Thyroid gland (tissue), 4 donors: Measurements from ENCODE around the gene ARL16. TPM values are rescaled to one million over a fixed set of nuclear protein-coding genes. Genes with fewer than 3 reads are reported as not detected.

Experiments
- DNase-seq, 2 donors: peaks; one replicate each; pipeline ENCODE4 v3.0.0-alpha.2; 2019
- H3K27ac ChIP-seq, 3 donors: fragments of 200-600 bp; sonication (generic); 1 replicate in 2 of 3; 2 replicates in 1 of 3; pipeline ENCODE4 v1.5.1; 2016 to 2019; ENCODE audit warnings: mild to moderate bottlenecking in 1 of 3, moderate library complexity in 1 of 3
- H3K27me3 ChIP-seq: fragments of 200-600 bp; sonication (generic); one replicate; pipeline ENCODE4 v1.5.1; 2019
- H3K36me3 ChIP-seq, 2 donors: fragments of 200-600 bp; sonication (generic); one replicate each; pipeline ENCODE4 v1.5.1; 2016 to 2019
- H3K4me1 ChIP-seq, 2 donors: fragments of 200-600 bp; sonication (generic); one replicate each; pipeline ENCODE4 v1.5.1; 2017 to 2019
- H3K4me3 ChIP-seq, 3 donors: fragments of 200-600 bp; sonication (generic); replicated peaks in 1 of 3; 1 replicate in 2 of 3; 2 replicates in 1 of 3; pipeline ENCODE4 v1.5.1; 2016; ENCODE audit warnings: mild to moderate bottlenecking in 1 of 3
- H3K9me3 ChIP-seq: fragments of 200-600 bp; sonication (generic); one replicate; pipeline ENCODE4 v1.5.1; 2017
- CTCF ChIP-seq, 6 experiments: fragments of 200-600 bp in 3 of 6; fragments of 450-650 bp in 3 of 6; sonication (generic) in 3 of 6; IDR thresholded peaks; one replicate each; pipeline ENCODE4 v1.5.1; 2016 to 2019; ENCODE audit warnings: antibody characterized with exemption in 6 of 6, mild to moderate bottlenecking in 2 of 6, inconsistent platforms in 1 of 6, moderate library complexity in 1 of 6
- POLR2A ChIP-seq, 2 donors: fragments of 450-650 bp; IDR thresholded peaks; one replicate each; pipeline ENCODE4 v1.6.1; 2017; ENCODE audit warnings: antibody characterized with exemption in 2 of 2, mild to moderate bottlenecking in 2 of 2, moderate library complexity in 1 of 2
- WGBS, 2 donors: methylation state at CpG; one replicate each; pipeline ENCODE4 v1.1.5; 2017; 5-methylcytosine and 5-hydroxymethylcytosine counted together
- intact Hi-C: fragments of 100-400 bp; cut with DNase I; formaldehyde crosslinking; loops from one replicate; pipeline ENCODE4 v1.15.1; 2023
- total RNA-seq, 4 donors: library from RNA; depleted of rRNA; stranded (reverse); fragments of >200 nt; gene quantifications; one replicate each; pipeline ENCODE4 v1.2.3, GENCODE V29; 2016

The ARL16 gene
- total RNA-seq, 4 donors from 2014 or later, result 29.7 to 46.5 (median 37.2) TPM

DNA sequence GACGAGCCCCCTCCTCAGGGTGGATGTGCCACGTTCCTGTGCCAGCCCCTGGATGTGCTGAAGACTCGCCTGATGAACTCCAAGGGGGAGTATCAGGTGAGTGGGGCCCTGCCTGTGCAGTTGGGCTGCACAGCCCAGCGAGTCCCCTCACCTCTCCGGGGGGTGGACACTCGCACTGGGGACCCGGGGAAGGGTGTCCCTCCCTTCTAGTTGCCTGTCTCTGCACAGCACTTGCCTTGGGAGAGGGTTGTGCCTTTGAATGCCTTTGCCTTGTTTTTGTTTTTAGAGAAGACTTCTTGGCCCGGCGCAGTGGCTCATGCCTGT, 34.1 kb upstream of the ARL16 start:
- intact Hi-C loops, result no loop called here
- DNase-seq, result no peak
- Histone ChIP-seq H3K27me3 (no peaks in the 10 kb centered on the region), H3K27ac (no peak overlapping the region), H3K36me3 (no peaks in the 10 kb centered on the region), H3K9me3 (no peaks in the 10 kb centered on the region), H3K4me1 (peaks cover 18 to 19% of the 10 kb centered on the region in 2 donors), H3K4me3 (no peak overlapping the region)
- WGBS, 2 donors, result 91 to 97% methylated on average over 6 to 7 of the region's 9 CpGs
- TF ChIP-seq CTCF (IDR thresholded peaks at IDR 0.05) (no peak), POLR2A (IDR thresholded peaks at IDR 0.05) (no peak)

DNA sequence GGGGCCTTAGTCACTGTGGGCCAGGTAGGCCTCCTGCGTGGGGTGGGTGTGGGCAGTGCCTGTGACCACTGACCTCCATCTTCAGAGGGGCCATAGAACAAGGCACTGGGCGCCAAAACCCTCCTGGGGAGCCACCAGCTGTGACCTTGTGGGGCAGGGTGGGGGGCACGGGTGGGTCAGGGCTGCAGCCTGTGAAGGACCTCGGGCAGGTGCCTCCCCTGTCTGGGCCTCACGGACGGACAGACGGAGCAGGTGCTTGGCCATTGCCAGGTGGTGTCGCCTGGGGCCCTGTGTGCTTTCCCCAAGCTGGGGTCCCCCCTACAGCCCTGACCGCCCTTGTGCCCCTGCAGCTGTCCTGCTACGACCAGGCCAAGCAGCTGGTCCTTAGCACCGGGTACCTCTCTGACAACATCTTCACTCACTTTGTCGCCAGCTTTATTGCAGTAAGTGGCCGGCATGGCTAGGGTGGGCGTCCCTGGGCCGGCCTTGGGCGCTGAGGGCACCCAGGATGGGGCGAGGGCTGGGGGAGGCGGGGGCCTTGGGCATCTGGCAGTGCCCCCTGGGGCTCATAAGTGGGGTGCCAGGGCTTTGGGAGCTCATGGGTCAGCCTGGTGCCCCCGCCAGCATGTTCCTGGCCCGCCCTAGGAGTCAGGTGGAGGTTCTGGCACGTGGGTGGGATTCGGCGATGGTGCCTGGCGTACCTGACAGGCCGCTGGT, 33.6 kb upstream of the ARL16 start:
- Histone ChIP-seq H3K4me3 (no peak overlapping the region), H3K36me3 (no peaks in the 10 kb centered on the region), H3K4me1 (peaks cover 18 to 20% of the 10 kb centered on the region in 2 donors), H3K27ac (no peak overlapping the region), H3K9me3 (no peaks in the 10 kb centered on the region), H3K27me3 (no peaks in the 10 kb centered on the region)
- WGBS, 2 donors, result 97 to 99% methylated on average over 11 to 15 of the region's 25 CpGs
- intact Hi-C loops, result no loop called here
- no peak for DNase-seq
- TF ChIP-seq POLR2A (IDR thresholded peaks at IDR 0.05) (no peak), CTCF (IDR thresholded peaks at IDR 0.05) (no peak)

- DNase-seq, result no peak
- no peaks in the 10 kb centered on the region for H3K27me3 ChIP-seq
- H3K4me3 ChIP-seq, result no peak overlapping the region
- no peaks in the 10 kb centered on the region for H3K36me3 ChIP-seq
- intact Hi-C loops, result no loop called here
- peaks cover 14 to 16% of the 10 kb centered on the region in 2 donors for H3K4me1 ChIP-seq
- 92 to 100% methylated on average over 2 to 12 of the region's 12 CpGs for WGBS, 2 donors
- H3K9me3 ChIP-seq, result no peaks in the 10 kb centered on the region
- TF ChIP-seq POLR2A (IDR thresholded peaks at IDR 0.05), result no peak
- TF ChIP-seq CTCF (IDR thresholded peaks at IDR 0.05), result no peak
- H3K27ac ChIP-seq, result no peak overlapping the region
Measured at GRCh38 chr17:81716674-81716996, 33.0 kb upstream of the ARL16 start.

DNA sequence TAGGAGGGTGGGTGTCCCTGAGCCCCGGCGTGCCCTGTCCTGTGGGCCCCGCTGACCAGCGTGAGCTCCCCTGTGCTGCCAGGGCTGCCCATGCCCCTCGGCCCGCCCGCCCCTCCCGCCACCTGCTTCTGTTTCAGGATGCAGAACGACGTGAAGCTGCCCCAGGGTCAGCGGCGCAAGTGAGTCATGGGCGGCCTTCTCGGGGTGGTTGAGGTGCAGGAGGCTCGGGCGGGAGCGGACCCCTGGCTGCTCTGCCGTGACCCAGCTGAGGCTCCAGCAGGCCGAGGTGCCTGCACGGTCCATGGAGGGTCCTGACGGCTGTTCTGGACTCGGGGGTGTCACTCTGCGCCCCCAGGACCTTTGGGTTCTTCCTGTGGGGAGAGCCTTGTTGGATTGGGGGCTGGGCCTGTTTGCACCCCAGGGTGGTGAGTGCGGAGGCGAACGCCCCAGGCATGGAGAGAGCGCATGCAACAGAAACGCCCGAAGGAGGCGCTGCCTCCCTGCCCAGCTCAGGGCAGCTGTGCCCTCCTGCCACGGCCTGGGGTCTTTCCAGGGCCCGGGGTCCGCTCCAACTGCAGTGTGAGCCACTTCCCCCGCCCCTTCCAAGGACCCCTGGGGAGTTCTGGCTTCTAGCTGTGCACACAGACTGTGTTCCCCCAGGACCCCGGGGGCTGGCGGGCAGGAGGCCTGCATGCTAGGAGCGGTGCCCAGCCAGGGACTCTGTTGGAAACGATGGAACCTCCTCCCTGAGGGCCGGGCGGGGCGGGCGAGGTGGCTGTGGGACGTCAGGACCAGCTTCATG, 32.5 kb upstream of the ARL16 start:
- no peaks in the 10 kb centered on the region for H3K27me3 ChIP-seq
- TF ChIP-seq CTCF (IDR thresholded peaks at IDR 0.05), result no peak
- TF ChIP-seq POLR2A (IDR thresholded peaks at IDR 0.05), result no peak
- no peaks in the 10 kb centered on the region for H3K36me3 ChIP-seq
- no peak for DNase-seq
- H3K27ac ChIP-seq, result no peak overlapping the region
- H3K4me3 ChIP-seq, result no peak overlapping the region
- intact Hi-C loops, result no loop called here
- H3K9me3 ChIP-seq, result no peaks in the 10 kb centered on the region
- peaks cover 16 to 20% of the 10 kb centered on the region in 2 donors for H3K4me1 ChIP-seq
- 95% methylated on average over 20 to 33 of the region's 43 CpGs for WGBS, 2 donors
